CD4-positive, alpha-beta T cell (primary cell): ENCODE results near the gene ITPRIPL1. TPM values are rescaled to one million over a fixed set of nuclear protein-coding genes. Genes with fewer than 3 reads are reported as not detected.

Experiments
- ATAC-seq: fragments of 200-7000 bp; cut with Tn5 transposase; one replicate; pipeline ENCODE4 v1.10.0; 2022; ENCODE audit warnings: mild to moderate bottlenecking; ENCODE audit not compliant: poor library complexity
- CTCF ChIA-PET: fragments of 350-600 bp; sonication (Branson Sonifier 250); formaldehyde crosslinking; loops from one replicate; lab custom pipeline; 2021; ENCODE audit warnings: antibody characterized with exemption, inconsistent platforms; lab: Charles Lee
- POLR2A ChIA-PET: fragments of 350-600 bp; sonication (Branson Sonifier 250); formaldehyde crosslinking; loops from one replicate; lab custom pipeline; 2021; ENCODE audit warnings: antibody characterized with exemption, inconsistent platforms; lab: Charles Lee
- DNase-seq, 14 experiments: peaks; one replicate each; pipeline ENCODE4 v3.0.0-alpha.2; 2013 to 2020; ENCODE audit warnings: mixed read lengths in 2 of 14
- H3K27ac ChIP-seq, 2 donors: one replicate each; pipeline versions ENCODE4 v1.5.1 to v1.7.0; 2013; ENCODE audit warnings: low read length in 2 of 2, low read depth in 1 of 2, mild to moderate bottlenecking in 1 of 2
- H3K27me3 ChIP-seq, 2 experiments: 1 replicate in 1 of 2; 2 replicates in 1 of 2; pipeline versions ENCODE4 v1.6.1 to v1.7.0; 2013; ENCODE audit warnings: low read length in 2 of 2, control low read depth in 1 of 2, mild to moderate bottlenecking in 1 of 2, moderate library complexity in 1 of 2; ENCODE audit not compliant: insufficient read depth in 2 of 2, control insufficient read depth in 1 of 2
- H3K36me3 ChIP-seq: one replicate; pipeline ENCODE4 v1.6.1; 2013; ENCODE audit warnings: low read length, control low read depth; ENCODE audit not compliant: insufficient read depth
- H3K4me1 ChIP-seq: one replicate; pipeline ENCODE4 v1.6.1; 2013; ENCODE audit warnings: low read length, control low read depth; ENCODE audit not compliant: insufficient read depth
- H3K4me3 ChIP-seq: one replicate; pipeline ENCODE4 v1.5.1; 2013; ENCODE audit warnings: mild to moderate bottlenecking, low read length, moderate library complexity
- H3K9me3 ChIP-seq, 2 experiments: 1 replicate in 1 of 2; 2 replicates in 1 of 2; pipeline versions ENCODE4 v1.6.1 to v1.7.0; 2013; ENCODE audit warnings: low read length in 2 of 2, mild to moderate bottlenecking in 2 of 2, control low read depth in 1 of 2, moderate library complexity in 1 of 2; ENCODE audit not compliant: control insufficient read depth in 1 of 2, insufficient read depth in 1 of 2
- H3K27ac Mint-ChIP-seq: one replicate; pipeline ENCODE4 v1.8.0; 2020; ENCODE audit warnings: mixed read lengths
- H3K27me3 Mint-ChIP-seq: one replicate; pipeline ENCODE4 v1.8.0; 2021; ENCODE audit warnings: mixed read lengths
- H3K36me3 Mint-ChIP-seq: one replicate; pipeline ENCODE4 v1.8.0; 2021; ENCODE audit warnings: low read depth, mixed read lengths
- H3K4me1 Mint-ChIP-seq: one replicate; pipeline ENCODE4 v1.8.0; 2021; ENCODE audit warnings: low read depth, mixed read lengths
- H3K4me3 Mint-ChIP-seq: one replicate; pipeline ENCODE4 v1.8.0; 2020; ENCODE audit warnings: mild to moderate bottlenecking, mixed read lengths
- H3K9me3 Mint-ChIP-seq: one replicate; pipeline ENCODE4 v1.8.0; 2020; ENCODE audit warnings: mixed read lengths
- intact Hi-C, 2 experiments: fragments of 100-400 bp; cut with DNase I in 1 of 2; cut with micrococcal nuclease in 1 of 2; formaldehyde crosslinking; loops; one replicate each; pipeline versions ENCODE4 v1.15.1 to v1.9.0; 2023 to 2025; cut with DNase I, micrococcal nuclease
- total RNA-seq, 174 experiments: library from RNA in 2 of 174; stranded (reverse) in 2 of 174; gene quantifications; one replicate each; pipeline ENCODE4 v1.2.3 and lab custom pipeline; 2021 to 2026
- TF ChIP-seq, protein P1 (sequence below): fragments of 200-600 bp; IDR thresholded peaks from one replicate; pipeline ENCODE4 v1.8.0; 2022; ENCODE audit warnings: antibody characterized with exemption, mild to moderate bottlenecking

Gene ITPRIPL1
- total RNA-seq, 2 experiments from 2014 or later, result 5.1 to 5.7 TPM

DNA sequence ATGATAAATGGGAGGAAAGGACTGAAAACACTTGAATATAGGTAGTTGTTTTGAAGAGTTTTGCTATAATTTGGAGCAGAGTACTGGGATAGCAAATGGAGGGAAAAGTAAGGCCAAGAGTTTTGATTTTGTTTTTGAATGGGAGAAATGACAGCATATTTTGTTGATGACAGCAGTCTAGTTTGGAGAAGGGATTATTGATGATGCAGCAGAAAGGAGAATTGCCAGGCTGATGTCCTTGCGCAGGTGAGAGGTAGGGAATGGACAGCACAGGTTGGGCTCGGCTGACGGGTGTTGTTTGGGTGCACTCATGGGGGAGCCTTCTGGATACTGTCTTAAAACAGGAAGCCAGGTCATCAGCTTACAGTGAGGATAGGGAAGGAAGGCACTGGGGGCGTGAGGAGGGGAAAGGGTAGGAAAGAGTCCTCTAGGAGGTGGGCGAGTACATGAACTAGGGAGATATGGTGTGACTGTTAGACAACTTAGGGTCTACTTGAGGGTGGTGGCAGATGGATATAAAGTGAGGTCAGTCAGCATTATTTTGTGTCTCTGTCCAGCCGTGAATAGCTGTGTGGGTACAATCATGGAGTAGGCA is 20.8 kb downstream of the ITPRIPL1 start:
- H3K36me3 ChIP-seq, result no peaks in the 10 kb centered on the region
- DNase-seq (no peak), ATAC-seq (no peak)
- H3K4me1 Mint-ChIP-seq, result peaks cover 26% of the 10 kb centered on the region
- H3K9me3 Mint-ChIP-seq, result no peaks in the 10 kb centered on the region
- intact Hi-C loops, result loop anchor here in 1 of 2 experiments (2.0 kb wide), 1 partner anchor 41 kb away; the partner anchor contains the start of gene SNRNP200
- peaks cover 31% of the 10 kb centered on the region for H3K4me1 ChIP-seq
- ChIA-PET CTCF (interaction anchor here (0.7 to 2.9 kb wide), 7 partner anchors 10 to 61 kb away, joined by 3 to 18 read pairs (median 6); partner anchors contain the start of genes NCAPH and SNRNP200), POLR2A (interaction anchor here (0.7 to 2.4 kb wide), 3 partner anchors 11 to 41 kb away, joined by 6 to 12 read pairs (median 8); partner anchors contain the start of genes ITPRIPL1, NCAPH and SNRNP200)
- TF ChIP-seq, protein P1, sequence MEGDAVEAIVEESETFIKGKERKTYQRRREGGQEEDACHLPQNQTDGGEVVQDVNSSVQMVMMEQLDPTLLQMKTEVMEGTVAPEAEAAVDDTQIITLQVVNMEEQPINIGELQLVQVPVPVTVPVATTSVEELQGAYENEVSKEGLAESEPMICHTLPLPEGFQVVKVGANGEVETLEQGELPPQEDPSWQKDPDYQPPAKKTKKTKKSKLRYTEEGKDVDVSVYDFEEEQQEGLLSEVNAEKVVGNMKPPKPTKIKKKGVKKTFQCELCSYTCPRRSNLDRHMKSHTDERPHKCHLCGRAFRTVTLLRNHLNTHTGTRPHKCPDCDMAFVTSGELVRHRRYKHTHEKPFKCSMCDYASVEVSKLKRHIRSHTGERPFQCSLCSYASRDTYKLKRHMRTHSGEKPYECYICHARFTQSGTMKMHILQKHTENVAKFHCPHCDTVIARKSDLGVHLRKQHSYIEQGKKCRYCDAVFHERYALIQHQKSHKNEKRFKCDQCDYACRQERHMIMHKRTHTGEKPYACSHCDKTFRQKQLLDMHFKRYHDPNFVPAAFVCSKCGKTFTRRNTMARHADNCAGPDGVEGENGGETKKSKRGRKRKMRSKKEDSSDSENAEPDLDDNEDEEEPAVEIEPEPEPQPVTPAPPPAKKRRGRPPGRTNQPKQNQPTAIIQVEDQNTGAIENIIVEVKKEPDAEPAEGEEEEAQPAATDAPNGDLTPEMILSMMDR, result no peak
- H3K27ac Mint-ChIP-seq, result no peak overlapping the region
- H3K4me3 ChIP-seq, result no peak overlapping the region
- no peaks in the 10 kb centered on the region for H3K36me3 Mint-ChIP-seq
- H3K27me3 Mint-ChIP-seq, result no peaks in the 10 kb centered on the region
- H3K9me3 ChIP-seq, result no peaks in the 10 kb centered on the region
- no peaks in the 10 kb centered on the region for H3K27me3 ChIP-seq
- H3K4me3 Mint-ChIP-seq, result no peak overlapping the region
- H3K27ac ChIP-seq, result no peak overlapping the region

DNA sequence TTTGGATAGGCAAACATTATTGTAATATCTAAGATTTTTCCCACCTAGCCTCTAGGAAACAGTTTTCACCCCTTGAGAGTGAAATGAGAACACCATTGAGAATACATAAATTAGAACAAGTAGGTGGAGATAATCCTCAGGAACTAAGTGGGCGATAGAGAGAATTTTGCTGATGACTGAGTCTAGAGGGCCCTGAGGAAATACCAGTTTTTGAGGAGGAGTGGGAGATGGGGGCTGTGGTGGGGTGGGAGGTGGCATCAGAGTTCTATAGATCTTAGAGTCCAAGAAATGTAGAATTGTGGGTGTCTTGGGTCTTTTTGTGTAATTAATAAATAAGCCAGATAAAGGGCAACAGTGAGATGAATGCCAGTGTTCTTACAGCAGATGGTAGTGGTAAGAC is 22.3 kb downstream of the ITPRIPL1 start:
- Histone ChIP-seq H3K4me3 (no peak overlapping the region), H3K27ac (no peak overlapping the region), H3K36me3 (no peaks in the 10 kb centered on the region), H3K27me3 (no peaks in the 10 kb centered on the region), H3K4me1 (peaks cover 20% of the 10 kb centered on the region), H3K9me3 (no peaks in the 10 kb centered on the region)
- ATAC-seq, result no peak
- no peak for DNase-seq
- intact Hi-C loops, result no loop called here
- no peaks in the 10 kb centered on the region for H3K9me3 Mint-ChIP-seq
- no peaks in the 10 kb centered on the region for H3K27me3 Mint-ChIP-seq
- TF ChIP-seq, protein P1, result no peak
- no peak overlapping the region for H3K4me3 Mint-ChIP-seq
- peaks cover 13% of the 10 kb centered on the region for H3K4me1 Mint-ChIP-seq
- ChIA-PET CTCF (interaction anchor here (1.2 kb wide), 1 partner anchor 10 kb away, joined by 3 read pairs; no protein-coding TSS in a partner anchor), POLR2A (no interaction called here)
- no peaks in the 10 kb centered on the region for H3K36me3 Mint-ChIP-seq
- H3K27ac Mint-ChIP-seq, result no peak overlapping the region

DNA sequence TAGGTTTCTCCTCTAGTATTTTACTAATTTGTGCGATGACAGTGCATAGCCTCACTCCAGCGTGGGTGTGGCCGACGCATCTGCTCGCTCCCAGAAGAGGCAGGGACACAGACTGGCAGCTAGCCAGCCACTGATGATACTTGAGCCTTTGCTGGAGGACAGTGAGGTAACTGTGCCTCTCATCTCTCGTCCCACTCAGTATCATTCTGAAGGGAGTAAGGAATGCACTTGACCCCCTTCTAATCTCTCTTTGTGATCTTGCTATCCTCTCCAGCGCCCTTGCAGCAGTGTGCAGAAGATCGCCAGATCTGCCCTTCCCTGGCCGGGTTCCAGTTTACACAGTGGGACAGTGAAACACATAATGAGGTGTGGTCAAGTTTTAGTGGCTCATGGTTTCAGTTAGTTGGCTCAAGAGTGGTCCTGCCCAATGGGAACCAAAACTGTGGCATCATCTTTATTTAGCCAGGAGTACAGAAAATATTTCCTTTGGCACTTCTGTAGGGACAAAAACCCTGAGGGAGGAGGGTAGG is 28.0 kb downstream of the ITPRIPL1 start:
- TF ChIP-seq, protein P1, result no peak
- Histone ChIP-seq H3K27ac (no peak overlapping the region), H3K9me3 (no peaks in the 10 kb centered on the region), H3K4me1 (no peaks in the 10 kb centered on the region), H3K36me3 (peaks cover 4% of the 10 kb centered on the region), H3K4me3 (no peak overlapping the region), H3K27me3 (no peaks in the 10 kb centered on the region)
- ATAC-seq (no peak), DNase-seq (no peak)
- ChIA-PET CTCF (no interaction called here), POLR2A (no interaction called here)
- no peak overlapping the region for H3K4me3 Mint-ChIP-seq
- no peaks in the 10 kb centered on the region for H3K4me1 Mint-ChIP-seq
- no peaks in the 10 kb centered on the region for H3K36me3 Mint-ChIP-seq
- H3K9me3 Mint-ChIP-seq, result no peaks in the 10 kb centered on the region
- no peaks in the 10 kb centered on the region for H3K27me3 Mint-ChIP-seq
- intact Hi-C loops, result no loop called here
- H3K27ac Mint-ChIP-seq, result no peak overlapping the region
